Effector CD4-positive, alpha-beta T cell (primary cell): ENCODE results near the gene TSPY3. TPM values are rescaled to one million over a fixed set of nuclear protein-coding genes. Genes with fewer than 3 reads are reported as not detected.
"Not testable (repeated sequence)": the region's sequence is repeated elsewhere in the genome, so short reads cannot be mapped to it uniquely, and the experiment has no call there.

ENCODE experiments used
- DNase-seq: peaks from one replicate; pipeline ENCODE4 v3.0.0-alpha.2; 2020
- total RNA-seq: gene quantifications from one replicate; lab custom pipeline; 2026; lab: John Stamatoyannopoulos, UW

Gene TSPY3
- total RNA-seq, result not detected

- DNase-seq, result not testable (repeated sequence)
Measured at GRCh38 chrY:9398121-9398520, at the start of gene TSPY3. Gene TSPY3 (plus strand): TSS chrY:9398421. CDS start chrY:9398467, 46 bp downstream.

- DNase-seq, result not testable (repeated sequence)
Measured at GRCh38 chrY:9357497-9357896, 40.7 kb upstream of the TSPY3 start, which contains the start of gene TSPY8. Gene TSPY8 (plus strand): TSS chrY:9357797. CDS start chrY:9357843, 46 bp downstream.

GRCh38 chrY:9396527-9396926, 1.7 kb upstream of the TSPY3 start:
- DNase-seq, result not testable (repeated sequence)
